ENCODE measurements around the gene BTBD7. TPM values are rescaled to one million over a fixed set of nuclear protein-coding genes. Genes with fewer than 3 reads are reported as not detected.

BTBD7 gene
- total RNA-seq, 1 donor from 2014 or later: 47.9 TPM

DNA sequence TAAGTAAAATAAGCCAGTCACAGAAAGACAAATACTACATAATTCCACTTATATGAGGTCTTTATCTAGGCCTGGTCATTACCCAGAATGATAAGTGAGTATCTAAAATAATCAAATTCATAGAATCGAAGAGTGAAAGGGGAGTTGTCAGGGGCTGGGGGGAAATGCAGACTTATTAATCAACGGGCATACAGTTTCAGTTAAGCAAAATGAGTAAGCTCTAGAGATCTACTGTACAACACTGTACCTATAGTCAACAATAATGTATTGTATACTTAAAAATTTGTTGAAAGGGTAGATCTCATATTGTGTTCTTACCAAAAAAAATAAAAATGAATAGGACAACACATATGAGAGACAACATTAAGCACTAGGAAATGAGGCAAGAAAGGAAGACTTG is 13.3 kb downstream of the BTBD7 start:
- Mint-ChIP-seq H3K27ac (no peak overlapping the region), H3K36me3 (peaks cover 5% of the 10 kb centered on the region)

DNA sequence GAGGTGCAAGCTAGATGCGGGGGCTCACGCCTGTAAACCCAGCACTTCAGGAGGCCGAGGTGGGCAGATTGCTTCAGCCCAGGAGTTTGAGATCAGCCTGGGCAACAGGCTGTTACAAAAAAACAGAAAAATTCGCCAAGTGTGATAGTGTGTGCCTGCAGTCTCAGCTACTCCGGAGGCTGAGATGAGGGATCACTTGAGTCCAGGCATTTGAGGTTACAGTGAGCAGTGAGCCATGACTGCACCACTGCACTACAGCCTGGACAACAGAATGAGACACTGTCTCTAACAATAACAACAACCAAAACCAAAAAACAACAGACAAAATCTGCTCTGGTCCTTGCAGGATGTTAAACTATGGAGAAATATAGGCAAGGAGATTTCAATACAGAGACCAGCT is 13.9 kb downstream of the BTBD7 start:
- peaks cover 27% of the 10 kb centered on the region for H3K4me1 Mint-ChIP-seq (ENCODE audit: unreplicated experiment)
- no peaks in the 10 kb centered on the region for H3K27me3 Mint-ChIP-seq
- H3K27ac Mint-ChIP-seq: no peak overlapping the region
- no peak overlapping the region for H3K4me3 Mint-ChIP-seq
- TF ChIP-seq, protein P1, sequence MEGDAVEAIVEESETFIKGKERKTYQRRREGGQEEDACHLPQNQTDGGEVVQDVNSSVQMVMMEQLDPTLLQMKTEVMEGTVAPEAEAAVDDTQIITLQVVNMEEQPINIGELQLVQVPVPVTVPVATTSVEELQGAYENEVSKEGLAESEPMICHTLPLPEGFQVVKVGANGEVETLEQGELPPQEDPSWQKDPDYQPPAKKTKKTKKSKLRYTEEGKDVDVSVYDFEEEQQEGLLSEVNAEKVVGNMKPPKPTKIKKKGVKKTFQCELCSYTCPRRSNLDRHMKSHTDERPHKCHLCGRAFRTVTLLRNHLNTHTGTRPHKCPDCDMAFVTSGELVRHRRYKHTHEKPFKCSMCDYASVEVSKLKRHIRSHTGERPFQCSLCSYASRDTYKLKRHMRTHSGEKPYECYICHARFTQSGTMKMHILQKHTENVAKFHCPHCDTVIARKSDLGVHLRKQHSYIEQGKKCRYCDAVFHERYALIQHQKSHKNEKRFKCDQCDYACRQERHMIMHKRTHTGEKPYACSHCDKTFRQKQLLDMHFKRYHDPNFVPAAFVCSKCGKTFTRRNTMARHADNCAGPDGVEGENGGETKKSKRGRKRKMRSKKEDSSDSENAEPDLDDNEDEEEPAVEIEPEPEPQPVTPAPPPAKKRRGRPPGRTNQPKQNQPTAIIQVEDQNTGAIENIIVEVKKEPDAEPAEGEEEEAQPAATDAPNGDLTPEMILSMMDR (conservative IDR thresholded peaks at IDR 0.05): no peak
- peaks cover 5% of the 10 kb centered on the region for H3K36me3 Mint-ChIP-seq
- no peak for DNase-seq (ENCODE audit: extremely low spot score, unreplicated experiment)
- H3K9me3 Mint-ChIP-seq: no peaks in the 10 kb centered on the region

More for the DNA sequence above, 13.3 kb downstream of the BTBD7 start:
- TF ChIP-seq, protein P1 (conservative IDR thresholded peaks at IDR 0.05): no peak
- H3K4me3 Mint-ChIP-seq: no peak overlapping the region
- no peaks in the 10 kb centered on the region for H3K27me3 Mint-ChIP-seq
- peaks cover 28% of the 10 kb centered on the region for H3K4me1 Mint-ChIP-seq (ENCODE audit: unreplicated experiment)
- no peak for DNase-seq (ENCODE audit: extremely low spot score, unreplicated experiment)
- no peaks in the 10 kb centered on the region for H3K9me3 Mint-ChIP-seq

DNA sequence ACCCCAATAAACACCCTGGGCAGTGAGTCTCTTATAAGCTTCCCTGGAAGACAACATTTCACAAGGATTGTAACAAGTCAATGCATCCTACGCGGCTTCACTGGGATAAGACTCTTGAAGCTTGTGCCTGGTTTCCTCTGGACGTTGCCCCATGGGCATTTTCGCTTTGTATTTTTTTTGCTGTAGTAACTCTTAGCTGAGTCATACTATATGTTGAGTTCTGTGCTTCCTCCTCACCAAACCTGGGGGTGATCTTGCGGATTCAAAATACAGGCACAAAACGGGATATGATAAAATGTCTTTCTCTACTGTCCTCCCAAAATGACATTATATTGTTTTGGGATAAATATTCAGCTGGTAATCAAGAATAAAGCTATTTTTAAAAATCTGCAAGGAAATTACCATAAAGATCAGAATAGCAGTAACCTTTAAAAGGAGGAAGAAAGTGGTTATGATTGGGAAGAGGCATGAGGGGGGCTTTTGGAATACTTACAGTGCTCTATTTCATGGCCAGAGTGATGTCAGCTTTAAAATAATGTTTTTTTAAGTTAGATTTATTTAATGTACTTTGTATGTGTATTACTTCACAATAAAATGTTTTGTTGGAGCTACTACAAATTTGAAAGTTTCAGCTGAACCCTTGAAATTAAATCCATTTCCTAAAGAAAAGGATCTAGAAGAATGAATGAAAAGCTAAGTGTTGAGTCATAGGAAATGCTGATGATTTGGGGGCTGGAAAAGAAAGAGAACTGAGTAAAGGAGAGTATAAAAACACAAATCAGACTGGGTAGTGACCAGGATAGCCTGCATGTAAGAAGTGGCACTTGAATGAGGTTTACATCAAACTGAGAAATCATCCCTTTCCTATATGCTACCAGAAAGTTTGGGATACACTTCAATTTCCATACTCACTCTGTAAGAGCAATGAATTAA is 14.7 kb downstream of the BTBD7 start:
- peaks cover 5% of the 10 kb centered on the region for H3K36me3 Mint-ChIP-seq
- H3K4me3 Mint-ChIP-seq: no peak overlapping the region
- no peaks in the 10 kb centered on the region for H3K27me3 Mint-ChIP-seq
- TF ChIP-seq, protein P1 (conservative IDR thresholded peaks at IDR 0.05): no peak
- no peak for DNase-seq (ENCODE audit: extremely low spot score, unreplicated experiment)
- no peak overlapping the region for H3K27ac Mint-ChIP-seq
- peaks cover 19% of the 10 kb centered on the region for H3K4me1 Mint-ChIP-seq (ENCODE audit: unreplicated experiment)
- no peaks in the 10 kb centered on the region for H3K9me3 Mint-ChIP-seq

DNA sequence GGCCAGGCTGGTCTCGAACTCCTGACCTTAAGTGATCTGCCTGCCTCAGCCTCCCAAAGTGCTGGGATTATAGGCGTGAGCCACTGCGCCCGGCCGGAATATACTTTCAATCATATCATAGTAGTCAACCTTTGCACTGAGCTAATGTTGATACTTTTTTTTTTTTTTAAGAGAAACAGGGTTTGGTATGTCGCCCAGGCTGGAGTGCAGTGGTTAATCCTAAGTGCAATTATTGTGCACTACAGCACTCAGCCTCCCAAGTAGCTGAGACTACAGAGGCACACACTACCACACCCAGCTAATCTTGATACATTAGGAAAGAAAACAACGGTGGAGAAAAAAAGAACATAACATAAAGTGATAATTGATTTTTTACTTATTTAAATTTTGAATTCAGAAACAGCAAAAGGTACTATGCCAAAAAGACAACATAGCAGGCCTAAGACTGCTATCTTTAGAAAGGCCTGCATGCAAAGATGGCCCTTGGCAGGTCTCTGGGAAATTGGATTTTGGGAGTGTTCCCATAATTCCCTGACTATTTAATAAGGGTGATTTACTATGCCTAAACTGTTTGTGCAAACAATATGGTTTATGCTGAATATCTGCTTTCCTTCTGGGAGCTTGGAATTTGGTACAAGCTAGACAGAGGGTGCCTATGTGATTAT is 15.5 kb downstream of the BTBD7 start:
- DNase-seq (ENCODE audit: extremely low spot score, unreplicated experiment): no peak
- Mint-ChIP-seq H3K27me3 (no peaks in the 10 kb centered on the region), H3K9me3 (no peaks in the 10 kb centered on the region), H3K36me3 (peaks cover 5% of the 10 kb centered on the region), H3K4me1 (ENCODE audit: unreplicated experiment) (peaks cover 19% of the 10 kb centered on the region), H3K4me3 (no peak overlapping the region), H3K27ac (no peak overlapping the region)
- TF ChIP-seq, protein P1 (conservative IDR thresholded peaks at IDR 0.05): no peak

DNA sequence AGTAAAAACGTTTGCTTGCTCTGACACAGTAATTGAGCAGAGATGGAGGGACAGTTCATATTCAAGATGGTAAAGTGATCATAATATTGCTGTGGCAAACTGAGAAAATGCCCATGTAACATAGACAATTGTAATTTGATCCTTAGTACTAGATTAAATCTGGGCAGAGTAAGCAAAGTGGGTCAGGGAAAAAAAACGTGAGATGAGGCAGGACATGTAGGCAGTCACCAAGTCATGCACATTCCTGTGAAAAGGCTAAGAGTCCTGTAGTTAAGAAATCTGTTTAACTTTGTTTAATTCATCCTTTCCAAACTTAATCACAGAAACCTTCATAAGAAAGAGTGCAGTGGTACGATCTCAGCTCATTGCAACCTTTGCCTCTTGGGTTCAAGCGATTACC is 16.1 kb downstream of the BTBD7 start:
- Mint-ChIP-seq H3K36me3 (peaks cover 5% of the 10 kb centered on the region), H3K4me3 (no peak overlapping the region), H3K27me3 (no peaks in the 10 kb centered on the region), H3K27ac (no peak overlapping the region), H3K4me1 (ENCODE audit: unreplicated experiment) (peaks cover 19% of the 10 kb centered on the region), H3K9me3 (no peaks in the 10 kb centered on the region)
- no peak for DNase-seq (ENCODE audit: extremely low spot score, unreplicated experiment)
- TF ChIP-seq, protein P1 (conservative IDR thresholded peaks at IDR 0.05): no peak

All from type B pancreatic cell (in vitro differentiated cells).